A673 (cell line): ENCODE data around the gene PSMG1.

Source experiments
- CTCF ChIP-seq: fragments of 300-800, 200-600 bp; sonication (generic); conservative IDR thresholded peaks from 2 replicates; pipeline ENCODE4 v1.5.1; 2017; ENCODE audit warnings: low read depth, mild to moderate bottlenecking, antibody characterized with exemption, low read length, moderate library complexity, mixed read lengths
- EZH2 ChIP-seq: fragments of 200-600 bp; sonication (generic); IDR thresholded peaks from 2 replicates; pipeline ENCODE4 v1.6.1; 2017; ENCODE audit warnings: borderline replicate concordance, low read depth, mild to moderate bottlenecking, mixed read lengths, antibody characterized with exemption, low read length; ENCODE audit not compliant: poor library complexity, severe bottlenecking

GRCh38 chr21:39159342-39160063, 23.7 kb downstream of the PSMG1 start:
- no peak for TF ChIP-seq CTCF
- no peak for TF ChIP-seq EZH2
